Stimulated activated CD8-positive, alpha-beta memory T cell treated with anti-CD3 and anti-CD28 coated beads, Interleukin-15, amount 100 ng/mL, for 24 hours (primary cell): Measurements from ENCODE around the gene RCOR1.
"Not testable (repeated sequence)": the region's sequence is repeated elsewhere in the genome, so short reads cannot be mapped to it uniquely, and the experiment has no call there.

Source experiments
- DNase-seq: peaks from one replicate; pipeline ENCODE4 v3.0.0-alpha.2; 2020; ENCODE audit warnings: low read depth

Gene RCOR1

GRCh38 chr14:102751088-102751487 is 158.6 kb downstream of the RCOR1 start:
- DNase-seq, result no peak

- no peak for DNase-seq
These were observed 159.9 kb downstream of the RCOR1 start for GRCh38 chr14:102752239-102752847.

DNA sequence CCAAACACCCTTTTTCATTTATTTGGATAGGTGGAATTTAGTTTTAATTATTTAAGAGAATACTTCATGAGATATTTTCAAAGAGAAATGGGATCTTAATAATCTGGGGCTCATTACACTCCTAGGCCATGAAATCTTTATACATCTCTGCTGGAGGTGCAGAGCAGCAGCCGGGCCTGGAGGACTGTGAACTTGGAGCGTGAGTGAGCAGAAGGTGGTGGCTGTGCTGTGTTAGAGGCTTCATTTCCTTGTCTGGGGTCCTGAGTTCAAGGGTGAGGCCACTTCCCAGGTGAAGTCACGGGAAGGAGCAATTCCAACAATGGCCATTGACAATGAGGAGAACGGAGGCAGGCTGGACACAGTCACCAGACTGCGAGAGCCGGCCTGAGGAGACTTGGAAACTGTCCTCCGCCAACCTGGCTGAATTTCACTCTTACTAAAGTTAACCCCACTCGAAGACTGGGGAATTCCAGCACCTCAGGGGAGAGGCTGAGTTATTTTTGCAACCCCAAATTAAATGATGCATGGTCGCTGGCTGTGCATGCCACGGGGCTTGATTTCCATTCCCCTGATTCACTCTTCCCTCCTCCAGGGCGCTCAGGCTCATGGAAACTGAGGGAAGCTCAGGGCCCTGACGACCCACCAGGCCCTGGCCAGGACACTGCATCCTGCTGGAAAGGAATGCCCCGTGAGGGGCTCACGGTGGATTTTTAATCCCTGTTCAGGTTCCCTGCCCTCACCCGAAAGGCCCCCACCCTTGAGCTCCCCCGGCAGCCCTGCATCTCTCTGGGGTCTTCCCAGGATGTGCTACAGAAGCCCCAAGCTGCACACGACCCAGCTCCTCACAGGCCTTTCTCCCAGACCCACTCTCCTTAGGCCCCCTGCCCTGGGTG is 162.2 kb downstream of the RCOR1 start:
- DNase-seq, result no peak

GRCh38 chr14:102757646-102758045 is 165.2 kb downstream of the RCOR1 start:
- no peak for DNase-seq

- DNase-seq, result no peak
These were observed 165.6 kb downstream of the RCOR1 start for GRCh38 chr14:102758087-102758486.

GRCh38 chr14:102759456-102760187 is 167.2 kb downstream of the RCOR1 start:
- DNase-seq, result no peak

GRCh38 chr14:102760496-102761193 is 168.2 kb downstream of the RCOR1 start:
- DNase-seq, result no peak

DNA sequence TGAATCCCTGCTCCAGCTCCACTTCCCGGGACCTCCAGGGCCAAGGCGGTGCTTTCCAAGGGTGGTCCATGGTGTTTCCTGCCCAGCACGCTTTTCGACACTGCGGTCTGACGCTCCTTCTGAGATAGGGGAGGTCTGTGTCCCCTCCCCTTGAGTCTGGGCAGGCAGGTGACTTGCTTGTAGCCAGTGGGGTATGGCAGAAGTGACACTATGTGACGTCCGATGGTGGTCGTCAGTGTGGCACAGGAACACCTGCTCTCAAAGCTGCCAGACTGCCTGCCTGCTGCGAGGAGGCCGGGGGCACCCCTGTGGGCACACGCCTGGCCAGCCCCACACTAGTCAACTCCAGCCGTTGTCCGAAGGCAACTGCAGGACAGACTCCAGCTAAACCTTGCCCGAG is 168.8 kb downstream of the RCOR1 start:
- DNase-seq, result no peak

DNA sequence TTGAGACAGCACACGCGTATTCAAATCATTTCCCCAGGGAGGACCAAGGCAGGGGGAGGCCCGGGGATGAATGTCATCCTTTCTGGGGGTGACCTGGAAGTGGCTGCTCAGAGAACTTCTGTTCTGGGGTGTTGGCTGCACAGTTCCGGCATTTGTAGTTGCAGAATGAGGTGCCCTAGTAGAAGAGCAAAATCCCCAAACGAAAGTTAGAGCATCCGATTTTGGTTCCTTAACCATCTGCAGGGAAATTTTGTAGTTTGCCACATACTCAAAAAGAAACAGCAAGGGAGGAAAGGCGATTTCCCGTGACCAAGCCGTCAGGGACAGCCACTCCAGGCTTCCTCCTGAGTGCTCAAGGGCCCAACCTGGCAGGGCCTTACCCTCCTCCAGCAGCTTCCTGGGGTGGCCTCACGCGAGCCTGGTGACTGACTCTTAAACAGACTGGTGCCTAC is 171.8 kb downstream of the RCOR1 start:
- DNase-seq, result no peak

DNA sequence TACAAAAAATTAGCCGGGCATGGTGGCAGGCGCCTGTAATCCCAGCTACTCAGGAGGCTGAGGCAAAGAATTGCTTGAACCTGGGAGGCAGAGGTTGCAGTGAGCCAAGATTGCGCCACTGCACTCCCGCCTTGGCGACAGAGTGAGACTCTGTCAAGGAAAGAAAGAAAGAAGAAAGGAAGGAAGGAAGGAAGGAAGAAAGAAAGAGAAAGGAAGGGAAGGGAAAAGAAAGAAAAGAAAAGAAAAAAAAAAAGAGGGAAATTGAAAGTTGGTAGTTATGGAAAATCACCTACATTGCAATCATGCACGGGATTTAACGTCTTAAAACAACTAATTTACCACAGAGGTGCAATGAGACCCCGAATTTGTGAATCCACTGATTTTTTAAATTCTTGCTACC is 173.3 kb downstream of the RCOR1 start:
- DNase-seq, result not testable (repeated sequence)

- no peak for DNase-seq
These were observed 176.0 kb downstream of the RCOR1 start for GRCh38 chr14:102768223-102769048.

DNA sequence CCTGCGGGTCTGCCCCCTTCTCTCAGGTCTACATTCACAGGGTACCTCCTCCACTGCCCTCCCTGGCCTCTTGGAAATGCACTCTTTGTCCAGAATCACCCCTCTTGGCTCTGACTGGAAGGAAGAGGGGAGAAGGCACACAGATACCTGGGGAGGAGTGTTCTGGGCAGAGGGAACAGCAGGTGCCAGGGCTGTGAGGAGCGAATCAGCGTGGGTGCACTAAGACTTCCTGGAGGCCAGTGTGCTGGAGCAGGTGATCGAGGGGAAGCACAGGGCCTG is 176.5 kb downstream of the RCOR1 start:
- DNase-seq, result no peak

- DNase-seq, result no peak
These were observed 178.0 kb downstream of the RCOR1 start for GRCh38 chr14:102770147-102771123.

DNA sequence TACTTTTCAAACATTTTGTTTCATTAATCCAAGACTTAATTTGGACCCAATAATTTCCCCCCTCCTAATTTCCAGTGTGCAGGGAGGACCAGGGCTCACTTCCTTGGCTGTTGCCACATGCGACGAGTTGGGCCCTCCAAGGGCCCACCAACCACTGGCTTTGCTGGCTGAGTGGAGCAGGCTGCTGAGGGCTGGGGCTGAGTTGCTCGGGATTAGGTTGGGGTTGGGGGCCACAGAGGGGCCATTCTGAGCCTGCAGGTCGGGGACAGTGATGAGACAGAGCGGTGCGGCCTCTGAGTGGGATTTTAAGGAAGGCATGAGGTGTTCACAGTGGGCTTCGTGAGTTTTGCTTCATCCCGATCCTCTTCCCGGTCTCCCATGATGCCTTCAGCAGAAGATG is 178.7 kb downstream of the RCOR1 start:
- DNase-seq, result no peak

GRCh38 chr14:102772781-102773570 is 180.5 kb downstream of the RCOR1 start:
- no peak for DNase-seq

DNA sequence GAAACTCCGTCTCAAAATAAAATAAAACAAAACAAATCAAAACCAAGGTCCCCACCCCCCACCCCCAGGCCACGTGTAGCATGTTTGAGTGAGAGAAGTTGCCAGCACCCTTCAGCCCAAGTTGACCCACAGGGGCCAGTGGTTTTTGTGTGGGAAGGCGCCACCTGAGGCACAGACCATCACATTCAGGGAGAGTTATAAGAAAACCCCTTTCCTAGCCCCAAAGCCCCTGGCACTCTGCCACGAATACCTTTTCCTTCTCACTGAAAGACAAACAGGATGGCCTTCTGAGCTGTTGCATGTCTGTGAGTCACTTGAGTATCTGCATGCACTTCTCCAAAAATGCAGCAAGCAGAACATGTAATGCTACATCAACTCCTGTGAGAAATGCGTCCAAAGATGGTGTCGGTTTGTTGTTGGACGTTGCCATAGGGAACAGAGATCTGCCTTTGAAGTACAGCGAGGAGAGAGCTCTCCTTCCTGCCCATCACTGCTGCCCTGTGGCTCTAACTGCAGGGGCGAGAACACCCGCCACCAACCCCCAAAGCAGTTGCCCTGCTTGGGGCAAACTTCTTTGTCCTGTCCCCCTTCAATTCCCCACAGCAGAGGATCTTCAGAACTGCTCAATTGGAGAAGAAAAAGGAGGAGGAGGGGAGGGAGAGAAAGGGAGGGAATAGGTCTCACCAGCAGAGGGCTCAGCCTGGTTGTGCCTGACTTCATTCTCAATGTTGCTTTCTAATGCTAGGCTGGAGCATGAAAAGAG is 182.1 kb downstream of the RCOR1 start:
- DNase-seq, result no peak

- no peak for DNase-seq
These were observed 183.7 kb downstream of the RCOR1 start for GRCh38 chr14:102775855-102776760.
